Measurements from ENCODE around the gene CD37.

DNA sequence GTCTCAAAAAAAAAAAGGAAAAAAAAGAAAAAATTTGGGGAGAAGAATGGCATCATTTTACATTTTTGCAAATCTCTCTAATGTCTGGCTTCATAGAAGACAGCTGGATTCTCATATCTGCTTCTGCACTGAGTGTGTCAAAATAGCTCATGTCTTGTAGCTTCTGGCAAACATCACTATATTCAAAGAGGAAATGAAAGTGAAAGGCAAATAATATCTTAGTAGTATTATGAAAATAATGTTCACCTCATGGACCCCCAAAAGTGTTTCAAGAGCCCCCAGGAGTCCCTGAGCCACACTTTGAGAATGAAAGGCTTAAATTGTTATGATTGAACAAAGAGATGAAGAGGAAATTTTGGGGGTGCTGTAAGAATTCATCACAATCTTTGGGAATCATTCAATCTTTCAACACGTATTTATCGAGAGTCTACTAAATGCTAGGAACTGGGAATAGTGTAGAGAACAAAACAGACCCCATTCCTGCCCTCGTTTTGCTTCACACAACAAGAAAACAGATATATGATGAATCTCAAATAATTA is 9.0 kb upstream of the CD37 start:
- TF ChIP-seq, protein P1, sequence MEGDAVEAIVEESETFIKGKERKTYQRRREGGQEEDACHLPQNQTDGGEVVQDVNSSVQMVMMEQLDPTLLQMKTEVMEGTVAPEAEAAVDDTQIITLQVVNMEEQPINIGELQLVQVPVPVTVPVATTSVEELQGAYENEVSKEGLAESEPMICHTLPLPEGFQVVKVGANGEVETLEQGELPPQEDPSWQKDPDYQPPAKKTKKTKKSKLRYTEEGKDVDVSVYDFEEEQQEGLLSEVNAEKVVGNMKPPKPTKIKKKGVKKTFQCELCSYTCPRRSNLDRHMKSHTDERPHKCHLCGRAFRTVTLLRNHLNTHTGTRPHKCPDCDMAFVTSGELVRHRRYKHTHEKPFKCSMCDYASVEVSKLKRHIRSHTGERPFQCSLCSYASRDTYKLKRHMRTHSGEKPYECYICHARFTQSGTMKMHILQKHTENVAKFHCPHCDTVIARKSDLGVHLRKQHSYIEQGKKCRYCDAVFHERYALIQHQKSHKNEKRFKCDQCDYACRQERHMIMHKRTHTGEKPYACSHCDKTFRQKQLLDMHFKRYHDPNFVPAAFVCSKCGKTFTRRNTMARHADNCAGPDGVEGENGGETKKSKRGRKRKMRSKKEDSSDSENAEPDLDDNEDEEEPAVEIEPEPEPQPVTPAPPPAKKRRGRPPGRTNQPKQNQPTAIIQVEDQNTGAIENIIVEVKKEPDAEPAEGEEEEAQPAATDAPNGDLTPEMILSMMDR (conservative IDR thresholded peaks at IDR 0.05 in 1 of 2, IDR thresholded peaks at IDR 0.05 in 1 of 2; ENCODE audit: low read depth in 1 of 2, low read length in 2 of 2), result no peak
- no peak for TF ChIP-seq EZH2 (IDR thresholded peaks at IDR 0.05; ENCODE audit: low read length, missing control alignments)
